Melanocyte of skin (primary cell): ENCODE measurements around the gene PCED1B. TPM values are rescaled to one million over a fixed set of nuclear protein-coding genes. Genes with fewer than 3 reads are reported as not detected.

Experiments used
- small RNA-seq, 2 donors: library from RNA; depleted of rRNA; stranded (forward); fragments of <200 nt; gene quantifications; one replicate each; pipeline ENCODE3, GENCODE V24; 2012
- total RNA-seq, 2 donors: library from RNA; depleted of rRNA; stranded (reverse); fragments of >200 nt; gene quantifications; 2 replicates each; pipeline ENCODE4 v1.2.3, GENCODE V29; 2012

PCED1B gene
- total RNA-seq = under 1 TPM; under 0.01 to 0.69 TPM

GRCh38 chr12:47079468-47079980, at the start of gene PCED1B, which contains the start of gene AMIGO2:
PCED1B (plus strand) TSS chr12:47079621; CDS start chr12:47235064, 155,443 bp downstream.
AMIGO2 (minus strand) TSS chr12:47079959; CDS start chr12:47079002, 957 bp downstream.

Small RNAs within 50 kb of the gene (small RNA-seq; reads per million reads assigned to genes)
- 0 reads per million in 2 donors for gene MIR4698

Other genes with a start within 250 kb of the PCED1B start
- gene AMIGO2, start 338 bp downstream of the PCED1B start, total RNA-seq = 1 to 10 TPM; 1.0 to 4.0 TPM